Trophoblast cell (in vitro differentiated cells and primary cell): ENCODE results near the gene TUBB2B. TPM values are rescaled to one million over a fixed set of nuclear protein-coding genes. Genes with fewer than 3 reads are reported as not detected.

Experiments used
- DNase-seq, 2 donors: peaks; one replicate each; pipeline ENCODE4 v3.0.0-alpha.2; 2016
- H2AFZ ChIP-seq: 2 replicates; pipeline ENCODE4 v1.6.1; 2013; ENCODE audit warnings: low read length, moderate library complexity, mild to moderate bottlenecking; ENCODE audit not compliant: insufficient read depth, poor library complexity
- H2AK5ac ChIP-seq: 2 replicates; pipeline ENCODE4 v1.6.1; 2013; ENCODE audit warnings: mild to moderate bottlenecking, low read length
- H2BK120ac ChIP-seq: 2 replicates; pipeline ENCODE4 v1.6.1; 2013; ENCODE audit warnings: low read length, mild to moderate bottlenecking, moderate library complexity; ENCODE audit not compliant: insufficient read depth, poor library complexity
- H2BK12ac ChIP-seq: 2 replicates; pipeline ENCODE4 v1.6.1; 2013; ENCODE audit warnings: mild to moderate bottlenecking, low read length, moderate library complexity
- H2BK5ac ChIP-seq: 2 replicates; pipeline ENCODE4 v1.6.1; 2013; ENCODE audit warnings: low read length, low read depth, moderate library complexity, mild to moderate bottlenecking; ENCODE audit not compliant: poor library complexity
- H3K14ac ChIP-seq: 2 replicates; pipeline ENCODE4 v1.6.1; 2013; ENCODE audit warnings: mild to moderate bottlenecking, low read length
- H3K18ac ChIP-seq: 2 replicates; pipeline ENCODE4 v1.6.1; 2013; ENCODE audit warnings: mild to moderate bottlenecking, low read length
- H3K23ac ChIP-seq: 2 replicates; pipeline ENCODE4 v1.6.1; 2013; ENCODE audit warnings: low read length
- H3K27ac ChIP-seq: 2 replicates; pipeline ENCODE4 v1.5.1; 2013; ENCODE audit warnings: low read depth, mild to moderate bottlenecking, inconsistent platforms, low read length, moderate library complexity
- H3K27me3 ChIP-seq: 2 replicates; pipeline ENCODE4 v1.6.1; 2013; ENCODE audit warnings: inconsistent platforms, mild to moderate bottlenecking, low read length, moderate library complexity; ENCODE audit not compliant: insufficient read depth
- H3K36me3 ChIP-seq, 2 experiments: 1 replicate in 1 of 2; 2 replicates in 1 of 2; pipeline ENCODE4 v1.6.1; 2013; ENCODE audit warnings: low read length in 2 of 2, mild to moderate bottlenecking in 2 of 2, moderate library complexity in 1 of 2; ENCODE audit not compliant: insufficient read depth in 2 of 2, control insufficient read depth in 1 of 2
- H3K4ac ChIP-seq: 2 replicates; pipeline ENCODE4 v1.6.1; 2013; ENCODE audit warnings: low read depth, mild to moderate bottlenecking, low read length, moderate library complexity
- H3K4me1 ChIP-seq, 2 experiments: 1 replicate in 1 of 2; 2 replicates in 1 of 2; pipeline ENCODE4 v1.6.1; 2013; ENCODE audit warnings: low read length in 2 of 2, mild to moderate bottlenecking in 2 of 2, moderate library complexity in 1 of 2; ENCODE audit not compliant: insufficient read depth in 2 of 2, control insufficient read depth in 1 of 2
- H3K4me2 ChIP-seq: 2 replicates; pipeline ENCODE4 v1.6.1; 2013; ENCODE audit warnings: inconsistent platforms, mild to moderate bottlenecking, low read length, moderate library complexity
- H3K4me3 ChIP-seq: 2 replicates; pipeline ENCODE4 v1.5.1; 2013; ENCODE audit warnings: mild to moderate bottlenecking, low read depth, low read length, inconsistent platforms
- H3K79me1 ChIP-seq: one replicate; pipeline ENCODE4 v1.6.1; 2013; ENCODE audit warnings: low read length
- H3K79me2 ChIP-seq: 2 replicates; pipeline ENCODE4 v1.6.1; 2013; ENCODE audit warnings: low read length, mild to moderate bottlenecking; ENCODE audit not compliant: control insufficient read depth, insufficient read depth, poor library complexity
- H3K9ac ChIP-seq: 2 replicates; pipeline ENCODE4 v1.6.1; 2013; ENCODE audit warnings: mild to moderate bottlenecking, low read length
- H3K9me3 ChIP-seq: 2 replicates; pipeline ENCODE4 v1.6.1; 2013; ENCODE audit warnings: low read depth, mild to moderate bottlenecking, control low read depth, inconsistent platforms, low read length; ENCODE audit not compliant: insufficient read depth
- H4K12ac ChIP-seq: 2 replicates; pipeline ENCODE4 v1.6.1; 2013; ENCODE audit warnings: low read depth, mild to moderate bottlenecking, low read length, moderate library complexity
- H4K8ac ChIP-seq: 2 replicates; pipeline ENCODE4 v1.6.1; 2013; ENCODE audit warnings: low read depth, mild to moderate bottlenecking, low read length, moderate library complexity
- H4K91ac ChIP-seq: one replicate; pipeline ENCODE4 v1.6.1; 2013; ENCODE audit warnings: low read depth, mild to moderate bottlenecking, low read length, moderate library complexity
- WGBS: extraction: QIAGEN DNeasy Blood & Tissue Kit; methylation state at CpG from one replicate; pipeline ENCODE4 v1.1.7; 2013; ENCODE audit warnings: missing lambda C conversion rate; ENCODE audit not compliant: insufficient read length, insufficient coverage; ENCODE audit errors: extremely low coverage; 5-methylcytosine and 5-hydroxymethylcytosine counted together
- polyA plus RNA-seq: library from polyadenylated mRNA; stranded (reverse); fragments of 200-250 nt; gene quantifications from 2 replicates; pipeline ENCODE4 v1.2.3, GENCODE V29; 2013

Gene TUBB2B
- polyA plus RNA-seq, result 139 and 141 TPM in 2 replicates

GRCh38 chr6:3227363-3228045, at the start of gene TUBB2B:
Gene TUBB2B (minus strand): TSS chr6:3227653. CDS start chr6:3227543, 110 bp downstream.
- Histone ChIP-seq H4K8ac (peak within 1 kb of the TSS; percentile 58), H3K27ac (no peak within 1 kb of the TSS), H3K4me1 (peaks cover 22 to 37% of the 10 kb centered on the region in 2 experiments), H4K91ac (peak within 1 kb of the TSS; percentile 63), H3K36me3 (peaks cover 2 to 3% of the 10 kb centered on the region in 2 experiments), H3K9me3 (peaks cover 6% of the 10 kb centered on the region), H3K79me1 (peaks cover 18% of the 10 kb centered on the region), H2BK120ac (peak within 1 kb of the TSS; percentile 28), H2AK5ac (peak within 1 kb of the TSS; percentile 2), H3K27me3 (peaks cover 49% of the 10 kb centered on the region), H3K4me3 (peak within 1 kb of the TSS; percentile 90), H3K4ac (peak within 1 kb of the TSS; percentile 39), H3K18ac (peak within 1 kb of the TSS; percentile 91), H3K23ac (no peak within 1 kb of the TSS), H4K12ac (peak within 1 kb of the TSS; percentile 39), H2BK5ac (no peak within 1 kb of the TSS), H3K9ac (peak within 1 kb of the TSS; percentile 64), H3K4me2 (peak within 1 kb of the TSS; percentile 71), H3K79me2 (peaks cover 15% of the 10 kb centered on the region), H2AFZ (peak within 1 kb of the TSS; percentile 56), H2BK12ac (peak within 1 kb of the TSS; percentile 51), H3K14ac (peak within 1 kb of the TSS; percentile 69)
- no CpG with 5 or more reads among the region's 66 CpGs for WGBS
- DNase-seq, result peak in 1 of 2 donors; percentile 6

- Histone ChIP-seq H4K91ac (no peak overlapping the region), H3K27ac (no peak overlapping the region), H2BK5ac (no peak overlapping the region), H2BK120ac (no peak overlapping the region), H3K23ac (no peak overlapping the region), H2BK12ac (no peak overlapping the region), H3K79me2 (no peaks in the 10 kb centered on the region), H3K4me2 (no peak overlapping the region), H2AK5ac (no peak overlapping the region), H3K4me1 (no peaks in the 10 kb centered on the region), H3K18ac (no peak overlapping the region), H3K4me3 (no peak overlapping the region), H3K9ac (no peak overlapping the region), H3K79me1 (no peaks in the 10 kb centered on the region), H3K4ac (no peak overlapping the region), H3K27me3 (no peaks in the 10 kb centered on the region), H4K12ac (no peak overlapping the region), H2AFZ (no peak overlapping the region), H3K9me3 (peaks cover 1% of the 10 kb centered on the region), H4K8ac (no peak overlapping the region), H3K14ac (no peak overlapping the region), H3K36me3 (peaks cover 37 to 52% of the 10 kb centered on the region in 2 experiments)
- no CpG with 5 or more reads among the region's 12 CpGs for WGBS
- DNase-seq, result no peak
These were observed 49.8 kb upstream of the TUBB2B start for GRCh38 chr6:3277251-3277650.

- no peaks in the 10 kb centered on the region for H3K27me3 ChIP-seq
- WGBS, result no CpG with 5 or more reads among the region's 20 CpGs
- H3K4ac ChIP-seq, result no peak overlapping the region
- H3K23ac ChIP-seq, result no peak overlapping the region
- no peak overlapping the region for H4K12ac ChIP-seq
- no peak overlapping the region for H2AFZ ChIP-seq
- no peaks in the 10 kb centered on the region for H3K79me1 ChIP-seq
- H3K4me1 ChIP-seq, result no peaks in the 10 kb centered on the region
- H3K27ac ChIP-seq, result no peak overlapping the region
- H2BK12ac ChIP-seq, result no peak overlapping the region
- no peak overlapping the region for H2BK5ac ChIP-seq
- no peak overlapping the region for H4K8ac ChIP-seq
- no peak overlapping the region for H3K4me2 ChIP-seq
- no peak overlapping the region for H3K14ac ChIP-seq
- peaks cover 43 to 57% of the 10 kb centered on the region in 2 experiments for H3K36me3 ChIP-seq
- no peak overlapping the region for H3K9ac ChIP-seq
- H4K91ac ChIP-seq, result no peak overlapping the region
- no peak overlapping the region for H2BK120ac ChIP-seq
- no peak overlapping the region for H2AK5ac ChIP-seq
- no peaks in the 10 kb centered on the region for H3K79me2 ChIP-seq
- H3K4me3 ChIP-seq, result no peak overlapping the region
- peaks cover 1% of the 10 kb centered on the region for H3K9me3 ChIP-seq
- no peak for DNase-seq
- no peak overlapping the region for H3K18ac ChIP-seq
These were observed 49.0 kb upstream of the TUBB2B start for GRCh38 chr6:3276174-3277167.

GRCh38 chr6:3273707-3274521, 46.5 kb upstream of the TUBB2B start:
- no CpG with 5 or more reads among the region's 9 CpGs for WGBS
- Histone ChIP-seq H3K4me3 (no peak overlapping the region), H2BK120ac (no peak overlapping the region), H3K27ac (no peak overlapping the region), H2BK12ac (no peak overlapping the region), H4K8ac (no peak overlapping the region), H3K79me1 (no peaks in the 10 kb centered on the region), H3K18ac (no peak overlapping the region), H3K14ac (no peak overlapping the region), H3K23ac (no peak overlapping the region), H2AK5ac (no peak overlapping the region), H3K79me2 (no peaks in the 10 kb centered on the region), H2AFZ (no peak overlapping the region), H3K9ac (no peak overlapping the region), H4K91ac (no peak overlapping the region), H3K4me1 (no peaks in the 10 kb centered on the region), H3K4me2 (no peak overlapping the region), H2BK5ac (no peak overlapping the region), H3K4ac (no peak overlapping the region), H3K36me3 (peaks cover 56 to 74% of the 10 kb centered on the region in 2 experiments), H4K12ac (no peak overlapping the region), H3K27me3 (no peaks in the 10 kb centered on the region), H3K9me3 (peaks cover 1% of the 10 kb centered on the region)
- no peak for DNase-seq
